ENCODE data around the gene PSMD2.

GRCh38 chr3:184308744-184309143, 9.7 kb downstream of the PSMD2 start:
- TF ChIP-seq CTCF (IDR thresholded peaks at IDR 0.05) (no peak), POLR2A (IDR thresholded peaks at IDR 0.05) (no peak), EP300 (IDR thresholded peaks at IDR 0.05; ENCODE audit: low read depth) (no peak), POLR2AphosphoS5 (IDR thresholded peaks at IDR 0.05) (no peak)

Data from transverse colon (tissue), 4 donors.